ENCODE results near the gene MVB12B. TPM values are rescaled to one million over a fixed set of nuclear protein-coding genes. Genes with fewer than 3 reads are reported as not detected.

MVB12B gene
- total RNA-seq, 1 donor from 2014 or later = 13.1 TPM

- no peaks in the 10 kb centered on the region for H3K9me3 Mint-ChIP-seq (ENCODE audit: low read depth)
- peaks cover 19% of the 10 kb centered on the region for H3K36me3 Mint-ChIP-seq (ENCODE audit: low read depth)
- no peaks in the 10 kb centered on the region for H3K27me3 Mint-ChIP-seq (ENCODE audit: low read depth)
These were observed 60.1 kb downstream of the MVB12B start for GRCh38 chr9:126386776-126387175.

GRCh38 chr9:126388964-126389708, 62.5 kb downstream of the MVB12B start:
- Mint-ChIP-seq H3K4me3 (ENCODE audit: unreplicated experiment) (no peak overlapping the region), H3K27ac (ENCODE audit: unreplicated experiment) (no peak overlapping the region), H3K27me3 (ENCODE audit: low read depth) (no peaks in the 10 kb centered on the region), H3K9me3 (ENCODE audit: low read depth) (no peaks in the 10 kb centered on the region), H3K4me1 (ENCODE audit: low read depth) (peaks cover 3% of the 10 kb centered on the region), H3K36me3 (ENCODE audit: low read depth) (peaks cover 21% of the 10 kb centered on the region)
- no peak for TF ChIP-seq CTCF (IDR thresholded peaks at IDR 0.05)
- no peak for DNase-seq (ENCODE audit: low spot score)

More at GRCh38 chr9:126386776-126387175, 60.1 kb downstream of the MVB12B start:
- Mint-ChIP-seq H3K4me1 (ENCODE audit: low read depth) (peaks cover 3% of the 10 kb centered on the region), H3K4me3 (ENCODE audit: unreplicated experiment) (no peak overlapping the region), H3K27ac (ENCODE audit: unreplicated experiment) (no peak overlapping the region)
- TF ChIP-seq CTCF (IDR thresholded peaks at IDR 0.05) = no peak
- DNase-seq (ENCODE audit: low spot score) = no peak

GRCh38 chr9:126389992-126390391, 63.4 kb downstream of the MVB12B start:
- DNase-seq (ENCODE audit: low spot score) = no peak
- Mint-ChIP-seq H3K9me3 (ENCODE audit: low read depth) (no peaks in the 10 kb centered on the region), H3K27me3 (ENCODE audit: low read depth) (no peaks in the 10 kb centered on the region), H3K36me3 (ENCODE audit: low read depth) (peaks cover 21% of the 10 kb centered on the region), H3K4me3 (ENCODE audit: unreplicated experiment) (no peak overlapping the region), H3K27ac (ENCODE audit: unreplicated experiment) (no peak overlapping the region), H3K4me1 (ENCODE audit: low read depth) (peaks cover 5% of the 10 kb centered on the region)
- TF ChIP-seq CTCF (IDR thresholded peaks at IDR 0.05) = no peak

GRCh38 chr9:126390923-126391322, 64.3 kb downstream of the MVB12B start:
- Mint-ChIP-seq H3K27me3 (ENCODE audit: low read depth) (no peaks in the 10 kb centered on the region), H3K4me3 (ENCODE audit: unreplicated experiment) (no peak overlapping the region), H3K9me3 (ENCODE audit: low read depth) (no peaks in the 10 kb centered on the region), H3K27ac (ENCODE audit: unreplicated experiment) (no peak overlapping the region), H3K4me1 (ENCODE audit: low read depth) (peaks cover 11% of the 10 kb centered on the region), H3K36me3 (ENCODE audit: low read depth) (peaks cover 21% of the 10 kb centered on the region)
- no peak for TF ChIP-seq CTCF (IDR thresholded peaks at IDR 0.05)
- DNase-seq (ENCODE audit: low spot score) = no peak

GRCh38 chr9:126391713-126392661, 65.4 kb downstream of the MVB12B start:
- H3K27ac Mint-ChIP-seq (ENCODE audit: unreplicated experiment) = no peak overlapping the region
- peaks cover 11% of the 10 kb centered on the region for H3K4me1 Mint-ChIP-seq (ENCODE audit: low read depth)

More at GRCh38 chr9:126391713-126392661, 65.4 kb downstream of the MVB12B start:
- DNase-seq (ENCODE audit: low spot score) = no peak
- H3K9me3 Mint-ChIP-seq (ENCODE audit: low read depth) = no peaks in the 10 kb centered on the region
- no peaks in the 10 kb centered on the region for H3K27me3 Mint-ChIP-seq (ENCODE audit: low read depth)
- H3K4me3 Mint-ChIP-seq (ENCODE audit: unreplicated experiment) = no peak overlapping the region
- TF ChIP-seq CTCF (IDR thresholded peaks at IDR 0.05) = no peak
- peaks cover 20% of the 10 kb centered on the region for H3K36me3 Mint-ChIP-seq (ENCODE audit: low read depth)
